Loucy (cell line): Measurements from ENCODE around the gene MKRN2.

Experiments
- EZH2phosphoT487 ChIP-seq: fragments of 200-600 bp; IDR thresholded peaks from 2 replicates; pipeline ENCODE4 v1.6.1; 2018; ENCODE audit warnings: antibody characterized with exemption, mild to moderate bottlenecking, moderate library complexity, borderline replicate concordance
- TF ChIP-seq, protein P1 (sequence below): fragments of 200-600 bp; sonication (generic); conservative IDR thresholded peaks from 2 replicates; pipeline ENCODE4 v1.5.1; 2014; ENCODE audit warnings: mild to moderate bottlenecking, antibody characterized with exemption, low read length

DNA sequence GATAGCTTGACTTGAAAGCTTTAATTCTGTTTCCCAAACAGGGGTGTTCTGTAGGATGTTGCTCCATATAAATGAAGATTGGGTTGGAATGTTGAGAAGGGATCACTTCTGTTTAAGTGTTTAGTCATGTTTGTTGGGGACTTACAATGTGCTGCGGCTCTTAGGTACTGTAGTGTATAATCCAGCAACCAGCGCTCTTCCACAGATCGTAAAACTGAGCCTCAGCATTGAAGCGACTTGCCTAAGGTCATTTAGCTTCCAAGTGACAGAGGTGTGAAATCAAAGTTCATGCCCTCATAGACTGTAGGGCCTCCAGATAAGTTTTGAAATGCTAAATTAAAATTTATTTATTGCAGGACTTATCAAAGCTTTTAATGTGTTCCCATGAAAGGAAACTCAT, 1.8 kb downstream of the MKRN2 start:
- TF ChIP-seq, protein P1, sequence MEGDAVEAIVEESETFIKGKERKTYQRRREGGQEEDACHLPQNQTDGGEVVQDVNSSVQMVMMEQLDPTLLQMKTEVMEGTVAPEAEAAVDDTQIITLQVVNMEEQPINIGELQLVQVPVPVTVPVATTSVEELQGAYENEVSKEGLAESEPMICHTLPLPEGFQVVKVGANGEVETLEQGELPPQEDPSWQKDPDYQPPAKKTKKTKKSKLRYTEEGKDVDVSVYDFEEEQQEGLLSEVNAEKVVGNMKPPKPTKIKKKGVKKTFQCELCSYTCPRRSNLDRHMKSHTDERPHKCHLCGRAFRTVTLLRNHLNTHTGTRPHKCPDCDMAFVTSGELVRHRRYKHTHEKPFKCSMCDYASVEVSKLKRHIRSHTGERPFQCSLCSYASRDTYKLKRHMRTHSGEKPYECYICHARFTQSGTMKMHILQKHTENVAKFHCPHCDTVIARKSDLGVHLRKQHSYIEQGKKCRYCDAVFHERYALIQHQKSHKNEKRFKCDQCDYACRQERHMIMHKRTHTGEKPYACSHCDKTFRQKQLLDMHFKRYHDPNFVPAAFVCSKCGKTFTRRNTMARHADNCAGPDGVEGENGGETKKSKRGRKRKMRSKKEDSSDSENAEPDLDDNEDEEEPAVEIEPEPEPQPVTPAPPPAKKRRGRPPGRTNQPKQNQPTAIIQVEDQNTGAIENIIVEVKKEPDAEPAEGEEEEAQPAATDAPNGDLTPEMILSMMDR = no peak
- no peak for TF ChIP-seq EZH2phosphoT487
